Measurements from ENCODE around the gene STXBP5. TPM values are rescaled to one million over a fixed set of nuclear protein-coding genes. Genes with fewer than 3 reads are reported as not detected.
A peak's percentile ranks its signal among the peaks of the same experiment; 100 is the strongest.

The STXBP5 gene
- total and polyA plus RNA-seq, 4 experiments from 2014 or later = 0.90 to 36.5 (median 21.9) TPM

GRCh38 chr6:147407571-147407970, 203.4 kb downstream of the STXBP5 start:
- Histone ChIP-seq H3K27me3 (ENCODE audit: insufficient read depth, low read length) (no peaks in the 10 kb centered on the region), H3K4me1 (ENCODE audit: insufficient read depth, low read length) (no peaks in the 10 kb centered on the region), H3K36me3 (ENCODE audit: insufficient read depth, low read length) (no peaks in the 10 kb centered on the region), H3K4me3 (ENCODE audit: low read length in 2 of 2) (no peak overlapping the region), H3K9me3 (ENCODE audit: control insufficient read depth in 1 of 2, low read length in 2 of 2) (no peaks in the 10 kb centered on the region), H3K27ac (ENCODE audit: low read depth, low read length) (no peak overlapping the region)
- H3K27me3 Mint-ChIP-seq = peaks cover 3 to 5% of the 10 kb centered on the region in 2 donors
- H3K4me1 Mint-ChIP-seq = no peaks in the 10 kb centered on the region
- H3K27ac Mint-ChIP-seq = no peak overlapping the region
- DNase-seq = no peak
- CTCF ChIA-PET (ENCODE audit: partially characterized antibody) = no interaction called here
- H3K4me3 Mint-ChIP-seq = peak overlapping the region in 1 of 8 donors; percentile 41
- no peaks in the 10 kb centered on the region for H3K36me3 Mint-ChIP-seq
- POLR2A ChIA-PET (ENCODE audit: partially characterized antibody) = no interaction called here
- peaks cover 0 to 9% (median 4%) of the 10 kb centered on the region in 8 donors for H3K9me3 Mint-ChIP-seq
- intact Hi-C loops (cut with micrococcal nuclease) = no loop called here

GRCh38 chr6:147416622-147417021, 212.4 kb downstream of the STXBP5 start:
- ChIA-PET POLR2A (ENCODE audit: partially characterized antibody) (no interaction called here), CTCF (ENCODE audit: partially characterized antibody) (no interaction called here)
- Histone ChIP-seq H3K27me3 (ENCODE audit: insufficient read depth, low read length) (no peaks in the 10 kb centered on the region), H3K4me1 (ENCODE audit: insufficient read depth, low read length) (no peaks in the 10 kb centered on the region), H3K36me3 (ENCODE audit: insufficient read depth, low read length) (no peaks in the 10 kb centered on the region), H3K9me3 (ENCODE audit: control insufficient read depth in 1 of 2, low read length in 2 of 2) (no peaks in the 10 kb centered on the region), H3K4me3 (ENCODE audit: low read length in 2 of 2) (no peak overlapping the region), H3K27ac (ENCODE audit: low read depth, low read length) (no peak overlapping the region)
- H3K27me3 Mint-ChIP-seq = peaks cover 4 to 6% of the 10 kb centered on the region in 2 donors
- peaks cover 0 to 1% (median 0%) of the 10 kb centered on the region in 8 donors for H3K9me3 Mint-ChIP-seq
- no peaks in the 10 kb centered on the region for H3K36me3 Mint-ChIP-seq
- intact Hi-C loops (cut with micrococcal nuclease) = no loop called here
- no peak overlapping the region for H3K4me3 Mint-ChIP-seq
- DNase-seq = no peak
- no peaks in the 10 kb centered on the region for H3K4me1 Mint-ChIP-seq
- no peak overlapping the region for H3K27ac Mint-ChIP-seq

- Histone ChIP-seq H3K9me3 (ENCODE audit: control insufficient read depth in 1 of 2, low read length in 2 of 2) (no peaks in the 10 kb centered on the region), H3K4me1 (ENCODE audit: insufficient read depth, low read length) (no peaks in the 10 kb centered on the region), H3K27me3 (ENCODE audit: insufficient read depth, low read length) (no peaks in the 10 kb centered on the region), H3K27ac (ENCODE audit: low read depth, low read length) (no peak overlapping the region), H3K36me3 (ENCODE audit: insufficient read depth, low read length) (no peaks in the 10 kb centered on the region), H3K4me3 (ENCODE audit: low read length in 2 of 2) (no peak overlapping the region)
- POLR2A ChIA-PET (ENCODE audit: partially characterized antibody) = no interaction called here
- peaks cover 0 to 3% (median 0%) of the 10 kb centered on the region in 8 donors for H3K9me3 Mint-ChIP-seq
- intact Hi-C loops (cut with micrococcal nuclease) = no loop called here
- CTCF ChIA-PET (ENCODE audit: partially characterized antibody) = no interaction called here
- H3K27me3 Mint-ChIP-seq = peaks cover 0 to 4% of the 10 kb centered on the region in 2 donors
- H3K36me3 Mint-ChIP-seq = no peaks in the 10 kb centered on the region
- H3K27ac Mint-ChIP-seq = no peak overlapping the region
- no peak overlapping the region for H3K4me3 Mint-ChIP-seq
- no peak for DNase-seq
- no peaks in the 10 kb centered on the region for H3K4me1 Mint-ChIP-seq
Measured at GRCh38 chr6:147417954-147418353, 213.7 kb downstream of the STXBP5 start.

- Mint-ChIP-seq H3K9me3 (peaks cover 0 to 3% (median 0%) of the 10 kb centered on the region in 8 donors), H3K4me1 (no peaks in the 10 kb centered on the region), H3K36me3 (no peaks in the 10 kb centered on the region), H3K27ac (peak overlapping the region in 1 of 7 donors; percentile 32), H3K27me3 (peaks cover 0 to 6% of the 10 kb centered on the region in 2 donors), H3K4me3 (no peak overlapping the region)
- DNase-seq = no peak
- no peaks in the 10 kb centered on the region for H3K27me3 ChIP-seq (ENCODE audit: insufficient read depth, low read length)
- intact Hi-C loops (cut with micrococcal nuclease) = no loop called here
- H3K4me1 ChIP-seq (ENCODE audit: insufficient read depth, low read length) = no peaks in the 10 kb centered on the region
- H3K9me3 ChIP-seq (ENCODE audit: control insufficient read depth in 1 of 2, low read length in 2 of 2) = no peaks in the 10 kb centered on the region
- H3K4me3 ChIP-seq (ENCODE audit: low read length in 2 of 2) = no peak overlapping the region
- CTCF ChIA-PET (ENCODE audit: partially characterized antibody) = no interaction called here
- H3K36me3 ChIP-seq (ENCODE audit: insufficient read depth, low read length) = no peaks in the 10 kb centered on the region
- POLR2A ChIA-PET (ENCODE audit: partially characterized antibody) = no interaction called here
- H3K27ac ChIP-seq (ENCODE audit: low read depth, low read length) = no peak overlapping the region
Measured at GRCh38 chr6:147418523-147418922, 214.3 kb downstream of the STXBP5 start.

GRCh38 chr6:147421903-147422302, 217.7 kb downstream of the STXBP5 start:
- Mint-ChIP-seq H3K27me3 (peaks cover 2 to 6% of the 10 kb centered on the region in 2 donors), H3K9me3 (peaks cover 0 to 6% (median 2%) of the 10 kb centered on the region in 8 donors), H3K27ac (no peak overlapping the region), H3K4me3 (no peak overlapping the region), H3K4me1 (no peaks in the 10 kb centered on the region), H3K36me3 (no peaks in the 10 kb centered on the region)
- no peak for DNase-seq
- POLR2A ChIA-PET (ENCODE audit: partially characterized antibody) = no interaction called here
- H3K27me3 ChIP-seq (ENCODE audit: insufficient read depth, low read length) = no peaks in the 10 kb centered on the region
- intact Hi-C loops (cut with micrococcal nuclease) = no loop called here
- H3K9me3 ChIP-seq (ENCODE audit: control insufficient read depth in 1 of 2, low read length in 2 of 2) = no peaks in the 10 kb centered on the region
- H3K27ac ChIP-seq (ENCODE audit: low read depth, low read length) = no peak overlapping the region
- no peak overlapping the region for H3K4me3 ChIP-seq (ENCODE audit: low read length in 2 of 2)
- H3K36me3 ChIP-seq (ENCODE audit: insufficient read depth, low read length) = no peaks in the 10 kb centered on the region
- H3K4me1 ChIP-seq (ENCODE audit: insufficient read depth, low read length) = no peaks in the 10 kb centered on the region
- CTCF ChIA-PET (ENCODE audit: partially characterized antibody) = no interaction called here

GRCh38 chr6:147423111-147423510, 218.9 kb downstream of the STXBP5 start:
- H3K27ac Mint-ChIP-seq = no peak overlapping the region

GRCh38 chr6:147429794-147430193, 225.6 kb downstream of the STXBP5 start:
- H3K9me3 Mint-ChIP-seq = peaks cover 0 to 3% (median under 1%) of the 10 kb centered on the region in 8 donors
- Histone ChIP-seq H3K9me3 (ENCODE audit: control insufficient read depth in 1 of 2, low read length in 2 of 2) (no peaks in the 10 kb centered on the region), H3K36me3 (ENCODE audit: insufficient read depth, low read length) (no peaks in the 10 kb centered on the region), H3K27me3 (ENCODE audit: insufficient read depth, low read length) (no peaks in the 10 kb centered on the region), H3K4me3 (ENCODE audit: low read length in 2 of 2) (no peak overlapping the region), H3K27ac (ENCODE audit: low read depth, low read length) (no peak overlapping the region), H3K4me1 (ENCODE audit: insufficient read depth, low read length) (no peaks in the 10 kb centered on the region)
- POLR2A ChIA-PET (ENCODE audit: partially characterized antibody) = no interaction called here
- CTCF ChIA-PET (ENCODE audit: partially characterized antibody) = no interaction called here
- peaks cover 0 to 9% of the 10 kb centered on the region in 2 donors for H3K27me3 Mint-ChIP-seq
- H3K4me3 Mint-ChIP-seq = no peak overlapping the region
- DNase-seq = no peak
- H3K27ac Mint-ChIP-seq = no peak overlapping the region
- no peaks in the 10 kb centered on the region for H3K36me3 Mint-ChIP-seq
- H3K4me1 Mint-ChIP-seq = no peaks in the 10 kb centered on the region
- intact Hi-C loops (cut with micrococcal nuclease) = no loop called here

More at GRCh38 chr6:147423111-147423510, 218.9 kb downstream of the STXBP5 start:
- H3K9me3 Mint-ChIP-seq = peaks cover 0 to 6% (median 2%) of the 10 kb centered on the region in 8 donors
- DNase-seq = no peak
- Histone ChIP-seq H3K4me1 (ENCODE audit: insufficient read depth, low read length) (no peaks in the 10 kb centered on the region), H3K36me3 (ENCODE audit: insufficient read depth, low read length) (no peaks in the 10 kb centered on the region), H3K4me3 (ENCODE audit: low read length in 2 of 2) (no peak overlapping the region), H3K27me3 (ENCODE audit: insufficient read depth, low read length) (no peaks in the 10 kb centered on the region), H3K9me3 (ENCODE audit: control insufficient read depth in 1 of 2, low read length in 2 of 2) (no peaks in the 10 kb centered on the region), H3K27ac (ENCODE audit: low read depth, low read length) (no peak overlapping the region)
- no peak overlapping the region for H3K4me3 Mint-ChIP-seq
- intact Hi-C loops (cut with micrococcal nuclease) = no loop called here
- POLR2A ChIA-PET (ENCODE audit: partially characterized antibody) = no interaction called here
- CTCF ChIA-PET (ENCODE audit: partially characterized antibody) = no interaction called here
- no peaks in the 10 kb centered on the region for H3K36me3 Mint-ChIP-seq
- peaks cover 2 to 6% of the 10 kb centered on the region in 2 donors for H3K27me3 Mint-ChIP-seq
- no peaks in the 10 kb centered on the region for H3K4me1 Mint-ChIP-seq

GRCh38 chr6:147430811-147431210, 226.6 kb downstream of the STXBP5 start:
- Mint-ChIP-seq H3K36me3 (no peaks in the 10 kb centered on the region), H3K27me3 (peaks cover 4 to 7% of the 10 kb centered on the region in 2 donors), H3K27ac (no peak overlapping the region), H3K4me1 (no peaks in the 10 kb centered on the region), H3K9me3 (peaks cover 0 to 2% (median 0%) of the 10 kb centered on the region in 8 donors), H3K4me3 (no peak overlapping the region)
- POLR2A ChIA-PET (ENCODE audit: partially characterized antibody) = no interaction called here
- Histone ChIP-seq H3K4me1 (ENCODE audit: insufficient read depth, low read length) (no peaks in the 10 kb centered on the region), H3K9me3 (ENCODE audit: control insufficient read depth in 1 of 2, low read length in 2 of 2) (no peaks in the 10 kb centered on the region), H3K36me3 (ENCODE audit: insufficient read depth, low read length) (no peaks in the 10 kb centered on the region), H3K27ac (ENCODE audit: low read depth, low read length) (no peak overlapping the region), H3K27me3 (ENCODE audit: insufficient read depth, low read length) (no peaks in the 10 kb centered on the region), H3K4me3 (ENCODE audit: low read length in 2 of 2) (no peak overlapping the region)
- intact Hi-C loops (cut with micrococcal nuclease) = no loop called here
- no peak for DNase-seq
- CTCF ChIA-PET (ENCODE audit: partially characterized antibody) = no interaction called here

Data from CD4-positive, alpha-beta memory T cell (primary cell).